Suprapubic skin (tissue), 4 donors: ENCODE data around the gene LGI1. TPM values are rescaled to one million over a fixed set of nuclear protein-coding genes. Genes with fewer than 3 reads are reported as not detected.

Source experiments
- DNase-seq, 2 donors: peaks; one replicate each; pipeline ENCODE4 v3.0.0-alpha.2; 2019; ENCODE audit warnings: low spot score in 2 of 2
- H3K27ac ChIP-seq: fragments of 200-600 bp; sonication (generic); one replicate; pipeline ENCODE4 v1.5.1; 2019
- H3K27me3 ChIP-seq: fragments of 200-600 bp; sonication (generic); one replicate; pipeline ENCODE4 v1.5.1; 2019
- H3K36me3 ChIP-seq: fragments of 200-600 bp; sonication (generic); one replicate; pipeline ENCODE4 v1.5.1; 2019
- H3K4me1 ChIP-seq: fragments of 200-600 bp; sonication (generic); one replicate; pipeline ENCODE4 v1.5.1; 2019
- H3K4me3 ChIP-seq: fragments of 200-600 bp; sonication (generic); one replicate; pipeline ENCODE4 v1.5.1; 2019; ENCODE audit warnings: mild to moderate bottlenecking
- H3K9me3 ChIP-seq: fragments of 200-600 bp; sonication (generic); one replicate; pipeline ENCODE4 v1.5.1; 2019
- CTCF ChIP-seq, 2 donors: fragments of 200-600 bp in 1 of 2; fragments of 450-650 bp in 1 of 2; sonication (generic) in 1 of 2; IDR thresholded peaks; one replicate each; pipeline ENCODE4 v1.5.1; 2016 to 2019; ENCODE audit warnings: antibody characterized with exemption in 2 of 2, mild to moderate bottlenecking in 1 of 2, moderate library complexity in 1 of 2
- EP300 ChIP-seq: sonication (generic); formaldehyde crosslinking; IDR thresholded peaks from one replicate; pipeline ENCODE4 v1.6.1; 2017; ENCODE audit warnings: antibody characterized with exemption
- POLR2A ChIP-seq, 2 donors: fragments of 450-650 bp; IDR thresholded peaks; one replicate each; pipeline ENCODE4 v1.6.1; 2017; ENCODE audit warnings: antibody characterized with exemption in 2 of 2, mild to moderate bottlenecking in 2 of 2, moderate library complexity in 2 of 2
- POLR2AphosphoS5 ChIP-seq, 3 donors: sonication (generic); formaldehyde crosslinking; IDR thresholded peaks; one replicate each; pipeline ENCODE4 v1.6.1; 2017; ENCODE audit warnings: antibody characterized with exemption in 3 of 3
- WGBS: methylation state at CpG from one replicate; pipeline ENCODE4 v1.1.5; 2018; 5-methylcytosine and 5-hydroxymethylcytosine counted together
- total RNA-seq, 4 donors: library from RNA; depleted of rRNA; stranded (reverse); fragments of >200 nt; gene quantifications; one replicate each; pipeline ENCODE4 v1.1.0, GENCODE V29; 2016

Gene LGI1
- total RNA-seq, 4 donors from 2014 or later, result not detected

- H3K27ac ChIP-seq, result no peak overlapping the region
- no peaks in the 10 kb centered on the region for H3K4me1 ChIP-seq
- no peaks in the 10 kb centered on the region for H3K27me3 ChIP-seq
- H3K36me3 ChIP-seq, result no peaks in the 10 kb centered on the region
- no peak for TF ChIP-seq EP300
- TF ChIP-seq CTCF (IDR thresholded peaks at IDR 0.05), result no peak
- TF ChIP-seq POLR2A (IDR thresholded peaks at IDR 0.05), result no peak
- TF ChIP-seq POLR2AphosphoS5 (IDR thresholded peaks at IDR 0.05), result no peak
- H3K9me3 ChIP-seq, result no peaks in the 10 kb centered on the region
- no peak for DNase-seq
- H3K4me3 ChIP-seq, result no peak overlapping the region
- 49% methylated on average over 5 of the region's 5 CpGs for WGBS
Observed at GRCh38 chr10:93835770-93836169, 78.0 kb downstream of the LGI1 start.

GRCh38 chr10:93837822-93838221 is 80.1 kb downstream of the LGI1 start:
- no peaks in the 10 kb centered on the region for H3K4me1 ChIP-seq
- H3K27ac ChIP-seq, result no peak overlapping the region
- no peaks in the 10 kb centered on the region for H3K27me3 ChIP-seq
- DNase-seq, result no peak
- TF ChIP-seq POLR2A (IDR thresholded peaks at IDR 0.05), result no peak
- no peak for TF ChIP-seq POLR2AphosphoS5 (IDR thresholded peaks at IDR 0.05)
- no peak for TF ChIP-seq EP300
- no peak for TF ChIP-seq CTCF (IDR thresholded peaks at IDR 0.05)
- WGBS, result 91% methylated on average over 1 of the region's 1 CpG
- no peaks in the 10 kb centered on the region for H3K36me3 ChIP-seq
- H3K9me3 ChIP-seq, result no peaks in the 10 kb centered on the region
- H3K4me3 ChIP-seq, result no peak overlapping the region

- Histone ChIP-seq H3K36me3 (no peaks in the 10 kb centered on the region), H3K4me1 (no peaks in the 10 kb centered on the region), H3K9me3 (no peaks in the 10 kb centered on the region), H3K27me3 (no peaks in the 10 kb centered on the region), H3K4me3 (no peak overlapping the region), H3K27ac (no peak overlapping the region)
- no peak for DNase-seq
- TF ChIP-seq CTCF (IDR thresholded peaks at IDR 0.05) (no peak), POLR2AphosphoS5 (IDR thresholded peaks at IDR 0.05) (no peak), POLR2A (IDR thresholded peaks at IDR 0.05) (no peak), EP300 (no peak)
Observed at GRCh38 chr10:93838278-93838677, 80.5 kb downstream of the LGI1 start.

GRCh38 chr10:93841961-93842360 is 84.2 kb downstream of the LGI1 start:
- TF ChIP-seq EP300 (no peak), POLR2A (IDR thresholded peaks at IDR 0.05) (no peak), POLR2AphosphoS5 (IDR thresholded peaks at IDR 0.05) (no peak), CTCF (IDR thresholded peaks at IDR 0.05) (no peak)
- Histone ChIP-seq H3K27me3 (no peaks in the 10 kb centered on the region), H3K9me3 (no peaks in the 10 kb centered on the region), H3K36me3 (no peaks in the 10 kb centered on the region), H3K27ac (no peak overlapping the region), H3K4me1 (no peaks in the 10 kb centered on the region), H3K4me3 (no peak overlapping the region)
- DNase-seq, result no peak
- 21% methylated on average over 3 of the region's 3 CpGs for WGBS

- H3K4me3 ChIP-seq, result no peak overlapping the region
- 96% methylated on average over 15 of the region's 30 CpGs for WGBS
- no peaks in the 10 kb centered on the region for H3K4me1 ChIP-seq
- no peak for DNase-seq
- H3K9me3 ChIP-seq, result no peaks in the 10 kb centered on the region
- H3K36me3 ChIP-seq, result no peaks in the 10 kb centered on the region
- H3K27ac ChIP-seq, result no peak overlapping the region
- no peaks in the 10 kb centered on the region for H3K27me3 ChIP-seq
- TF ChIP-seq EP300 (no peak), POLR2A (IDR thresholded peaks at IDR 0.05) (no peak), CTCF (IDR thresholded peaks at IDR 0.05) (no peak), POLR2AphosphoS5 (IDR thresholded peaks at IDR 0.05) (no peak)
Observed at GRCh38 chr10:93844979-93845626, 87.4 kb downstream of the LGI1 start.

Other genes with a start within 250 kb of the LGI1 start
- 1 to 10 TPM in 1 of 4 donors, under 1 TPM in 3; 0.36 to 1.3 (median 0.77) TPM for gene FFAR4, start 191.3 kb upstream of the LGI1 start, total RNA-seq
- gene RBP4, start 156.7 kb upstream of the LGI1 start, total RNA-seq, result 10 to 100 TPM in 3 of 4 donors, 1 to 10 TPM in 1; 8.5 to 32.7 (median 18.2) TPM
- not detected for gene PDE6C, start 145.4 kb upstream of the LGI1 start, total RNA-seq
- 10 to 100 TPM in 2 of 4 donors, 1 to 10 TPM in 2; 4.7 to 78.0 (median 13.8) TPM for gene FRA10AC1, start 55.3 kb upstream of the LGI1 start, total RNA-seq
- 1 to 10 TPM; 1.4 to 5.1 (median 4.2) TPM for gene SLC35G1, start 136.0 kb downstream of the LGI1 start, total RNA-seq
- 1 to 10 TPM; 1.0 to 2.8 (median 1.6) TPM for gene PLCE1, start 236.0 kb downstream of the LGI1 start, total RNA-seq